HEK293 (cell line): ENCODE measurements around the gene POLN.

Source experiments
- CTCF ChIA-PET: fragments of 350-600 bp; formaldehyde crosslinking; extraction: SDS; loops from one replicate; lab custom pipeline; 2021; ENCODE audit warnings: antibody characterized with exemption; lab: Yijun Ruan, JAX
- POLR2A ChIA-PET: fragments of 300-600 bp; formaldehyde crosslinking; extraction: SDS; loops from one replicate; lab custom pipeline; 2020; ENCODE audit warnings: antibody characterized with exemption, inconsistent platforms; lab: Yijun Ruan, JAX
- H3K27ac ChIP-seq: fragments of 200-500 bp; sonication (Bioruptor generic); 2 replicates; pipeline ENCODE4 v1.5.1; 2014; ENCODE audit warnings: low read depth, low read length, control low read depth, inconsistent platforms; ENCODE audit errors: extremely low read depth
- H3K36me3 ChIP-seq, 2 experiments: fragments of 200-500 bp in 1 of 2; sonication (Bioruptor generic) in 1 of 2; 1 replicate in 1 of 2; 2 replicates in 1 of 2; pipeline ENCODE4 v1.5.1; 2014 to 2017; ENCODE audit warnings: inconsistent platforms in 2 of 2, low read length in 2 of 2; ENCODE audit not compliant: control insufficient read depth in 2 of 2, insufficient read depth in 1 of 2
- H3K4me1 ChIP-seq: fragments of 200-500 bp; sonication (Bioruptor generic); 2 replicates; pipeline ENCODE4 v1.5.1; 2014; ENCODE audit warnings: mild to moderate bottlenecking, low read length, inconsistent platforms; ENCODE audit not compliant: control insufficient read depth, insufficient read depth
- H3K4me3 ChIP-seq: 2 replicates; pipeline ENCODE4 v1.5.1; 2011; ENCODE audit warnings: low read depth, mild to moderate bottlenecking, control low read depth, low read length, moderate library complexity
- H3K9me3 ChIP-seq: fragments of 200-500 bp; sonication (Bioruptor generic); 2 replicates; pipeline ENCODE4 v1.5.1; 2014; ENCODE audit warnings: low read depth, low read length, inconsistent platforms; ENCODE audit not compliant: control insufficient read depth, insufficient read depth
- BCL11B ChIP-seq: fragments of 450-650 bp; formaldehyde crosslinking; IDR thresholded peaks from 2 replicates; pipeline ENCODE4 v1.5.1; 2016; ENCODE audit warnings: low read depth, missing biosample characterization, missing genetic modification characterization
- ELK4 ChIP-seq: IDR thresholded peaks from 2 replicates; pipeline ENCODE4 v1.6.1; 2011; ENCODE audit warnings: mild to moderate bottlenecking, low read depth, low read length, borderline replicate concordance
- GLI4 ChIP-seq: fragments of 450-650 bp; formaldehyde crosslinking; IDR thresholded peaks from 2 replicates; pipeline ENCODE4 v1.5.1; 2016; ENCODE audit warnings: missing biosample characterization, missing genetic modification characterization
- ZBTB1 ChIP-seq: fragments of 450-650 bp; formaldehyde crosslinking; IDR thresholded peaks from 2 replicates; pipeline ENCODE4 v1.5.1; 2016; ENCODE audit warnings: missing biosample characterization, missing genetic modification characterization
- ZFHX2 ChIP-seq: fragments of 450-650 bp; formaldehyde crosslinking; conservative IDR thresholded peaks from 2 replicates; pipeline ENCODE4 v1.5.1; 2016; ENCODE audit warnings: missing biosample characterization, missing genetic modification characterization
- ZNF175 ChIP-seq: fragments of 450-650 bp; formaldehyde crosslinking; IDR thresholded peaks from 2 replicates; pipeline ENCODE4 v1.5.1; 2016; ENCODE audit warnings: missing biosample characterization, missing genetic modification characterization
- ZNF423 ChIP-seq: fragments of 450-650 bp; formaldehyde crosslinking; IDR thresholded peaks from 2 replicates; pipeline ENCODE4 v1.5.1; 2016; ENCODE audit warnings: missing biosample characterization, missing genetic modification characterization
- ZNF48 ChIP-seq: fragments of 450-650 bp; formaldehyde crosslinking; IDR thresholded peaks from 2 replicates; pipeline ENCODE4 v1.5.1; 2016; ENCODE audit warnings: missing biosample characterization, missing genetic modification characterization
- ZNF530 ChIP-seq: fragments of 450-650 bp; formaldehyde crosslinking; IDR thresholded peaks from 2 replicates; pipeline ENCODE4 v1.5.1; 2016; ENCODE audit warnings: low read depth, missing biosample characterization, missing genetic modification characterization
- ZNF626 ChIP-seq: fragments of 450-650 bp; sonication (Bioruptor Pico); formaldehyde crosslinking; IDR thresholded peaks from 2 replicates; pipeline ENCODE4 v1.5.1; 2018; ENCODE audit warnings: missing biosample characterization, missing genetic modification characterization, inconsistent platforms
- TF ChIP-seq, protein P1 (sequence below): fragments of 450-650 bp; formaldehyde crosslinking; IDR thresholded peaks from 2 replicates; pipeline ENCODE4 v1.5.1; 2017; ENCODE audit warnings: missing biosample characterization, missing genetic modification characterization
- TF ChIP-seq, protein P2 (sequence below): fragments of 450-650 bp; formaldehyde crosslinking; IDR thresholded peaks from 2 replicates; pipeline ENCODE4 v1.5.1; 2016; ENCODE audit warnings: missing biosample characterization, missing genetic modification characterization

POLN gene

DNA sequence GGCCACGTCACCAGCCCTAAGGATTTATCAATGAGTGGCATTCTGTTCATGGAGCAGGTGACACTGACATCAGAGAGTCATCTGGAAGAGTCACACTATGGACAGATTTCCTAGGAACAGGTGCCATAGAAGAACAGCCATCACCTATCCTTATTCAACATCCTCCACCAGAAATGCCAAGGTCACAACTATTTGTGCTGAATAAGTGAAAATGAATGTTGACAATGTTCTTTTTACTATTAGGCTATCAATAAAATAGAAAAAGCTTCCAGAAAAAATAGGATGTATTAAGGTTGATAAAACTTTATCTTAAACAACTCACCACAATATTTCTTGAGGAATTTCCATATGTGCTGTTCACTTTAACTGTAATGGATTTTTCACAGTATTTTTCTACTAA is 62.9 kb downstream of the POLN start:
- CTCF ChIA-PET, result no interaction called here
- no peak for TF ChIP-seq BCL11B (tag by site-specific recombination)
- TF ChIP-seq ZNF530 (tag by site-specific recombination), result no peak
- TF ChIP-seq, protein P1, sequence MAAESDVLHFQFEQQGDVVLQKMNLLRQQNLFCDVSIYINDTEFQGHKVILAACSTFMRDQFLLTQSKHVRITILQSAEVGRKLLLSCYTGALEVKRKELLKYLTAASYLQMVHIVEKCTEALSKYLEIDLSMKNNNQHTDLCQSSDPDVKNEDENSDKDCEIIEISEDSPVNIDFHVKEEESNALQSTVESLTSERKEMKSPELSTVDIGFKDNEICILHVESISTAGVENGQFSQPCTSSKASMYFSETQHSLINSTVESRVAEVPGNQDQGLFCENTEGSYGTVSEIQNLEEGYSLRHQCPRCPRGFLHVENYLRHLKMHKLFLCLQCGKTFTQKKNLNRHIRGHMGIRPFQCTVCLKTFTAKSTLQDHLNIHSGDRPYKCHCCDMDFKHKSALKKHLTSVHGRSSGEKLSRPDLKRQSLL (tag by site-specific recombination), result no peak
- no peak for TF ChIP-seq ZNF626 (tag by site-specific recombination)
- no peak for TF ChIP-seq ZFHX2 (tag by site-specific recombination)
- TF ChIP-seq ZNF175 (tag by site-specific recombination), result no peak
- TF ChIP-seq ELK4, result no peak
- TF ChIP-seq, all 188 proteins: peak for 0
- Histone ChIP-seq H3K36me3 (peaks cover 0 to 36% of the 10 kb centered on the region in 2 experiments; a peak in 1 of 3 replicates), H3K4me1 (no peaks in the 10 kb centered on the region), H3K4me3 (no peak overlapping the region), H3K27ac (no peak overlapping the region), H3K9me3 (no peaks in the 10 kb centered on the region)
- POLR2A ChIA-PET, result no interaction called here

- ChIA-PET POLR2A (no interaction called here), CTCF (no interaction called here)
- H3K4me1 ChIP-seq, result no peaks in the 10 kb centered on the region
- H3K27ac ChIP-seq, result no peak overlapping the region
- H3K9me3 ChIP-seq, result no peaks in the 10 kb centered on the region
- TF ChIP-seq GLI4 (tag by site-specific recombination) (no peak), ZNF48 (no peak), ZNF423 (tag by site-specific recombination) (no peak)
- TF ChIP-seq, protein P2, sequence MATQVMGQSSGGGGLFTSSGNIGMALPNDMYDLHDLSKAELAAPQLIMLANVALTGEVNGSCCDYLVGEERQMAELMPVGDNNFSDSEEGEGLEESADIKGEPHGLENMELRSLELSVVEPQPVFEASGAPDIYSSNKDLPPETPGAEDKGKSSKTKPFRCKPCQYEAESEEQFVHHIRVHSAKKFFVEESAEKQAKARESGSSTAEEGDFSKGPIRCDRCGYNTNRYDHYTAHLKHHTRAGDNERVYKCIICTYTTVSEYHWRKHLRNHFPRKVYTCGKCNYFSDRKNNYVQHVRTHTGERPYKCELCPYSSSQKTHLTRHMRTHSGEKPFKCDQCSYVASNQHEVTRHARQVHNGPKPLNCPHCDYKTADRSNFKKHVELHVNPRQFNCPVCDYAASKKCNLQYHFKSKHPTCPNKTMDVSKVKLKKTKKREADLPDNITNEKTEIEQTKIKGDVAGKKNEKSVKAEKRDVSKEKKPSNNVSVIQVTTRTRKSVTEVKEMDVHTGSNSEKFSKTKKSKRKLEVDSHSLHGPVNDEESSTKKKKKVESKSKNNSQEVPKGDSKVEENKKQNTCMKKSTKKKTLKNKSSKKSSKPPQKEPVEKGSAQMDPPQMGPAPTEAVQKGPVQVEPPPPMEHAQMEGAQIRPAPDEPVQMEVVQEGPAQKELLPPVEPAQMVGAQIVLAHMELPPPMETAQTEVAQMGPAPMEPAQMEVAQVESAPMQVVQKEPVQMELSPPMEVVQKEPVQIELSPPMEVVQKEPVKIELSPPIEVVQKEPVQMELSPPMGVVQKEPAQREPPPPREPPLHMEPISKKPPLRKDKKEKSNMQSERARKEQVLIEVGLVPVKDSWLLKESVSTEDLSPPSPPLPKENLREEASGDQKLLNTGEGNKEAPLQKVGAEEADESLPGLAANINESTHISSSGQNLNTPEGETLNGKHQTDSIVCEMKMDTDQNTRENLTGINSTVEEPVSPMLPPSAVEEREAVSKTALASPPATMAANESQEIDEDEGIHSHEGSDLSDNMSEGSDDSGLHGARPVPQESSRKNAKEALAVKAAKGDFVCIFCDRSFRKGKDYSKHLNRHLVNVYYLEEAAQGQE (tag by site-specific recombination), result peak; percentile 48; the same call in 1 of the 2 replicates
- H3K36me3 ChIP-seq, result peaks cover 0 to 41% of the 10 kb centered on the region in 2 experiments; a peak in 1 of 3 replicates
- H3K4me3 ChIP-seq, result no peak overlapping the region
These were observed 64.4 kb downstream of the POLN start for GRCh38 chr4:2177443-2178093.

GRCh38 chr4:2175990-2176698 is 65.8 kb downstream of the POLN start:
- Histone ChIP-seq H3K4me1 (no peaks in the 10 kb centered on the region), H3K27ac (no peak overlapping the region), H3K36me3 (peaks cover 0 to 41% of the 10 kb centered on the region in 2 experiments; a peak in 2 of 3 replicates), H3K4me3 (no peak overlapping the region), H3K9me3 (no peaks in the 10 kb centered on the region)
- ChIA-PET CTCF (no interaction called here), POLR2A (no interaction called here)
- no peak for TF ChIP-seq ZBTB1 (tag by site-specific recombination)
